Measurements from ENCODE around the gene MCM7.
"Not testable (repeated sequence)": the region's sequence is repeated elsewhere in the genome, so short reads cannot be mapped to it uniquely, and the experiment has no call there.

Gene MCM7

GRCh38 chr7:100147278-100147677 is 46.1 kb upstream of the MCM7 start:
- H3K4me3 ChIP-seq (ENCODE audit: low read length, poor library complexity, severe bottlenecking) = no peak overlapping the region
- peaks cover 14% of the 10 kb centered on the region for H3K4me1 ChIP-seq (ENCODE audit: insufficient read depth, low read length, poor library complexity, severe bottlenecking)
- no peaks in the 10 kb centered on the region for H3F3A ChIP-seq (ENCODE audit: low read depth)
- H3K27me3 ChIP-seq (ENCODE audit: insufficient read depth, low read length, poor library complexity, severe bottlenecking) = no peaks in the 10 kb centered on the region
- no peaks in the 10 kb centered on the region for H3K9me3 ChIP-seq (ENCODE audit: insufficient read depth, low read depth, low read length)
- H2AFZ ChIP-seq (ENCODE audit: low read length) = no peak overlapping the region
- H3K9me2 ChIP-seq (replicated peaks; ENCODE audit: low read depth, low read length) = no peaks in the 10 kb centered on the region
- no peak overlapping the region for H3K4me2 ChIP-seq (ENCODE audit: low read depth, low read length, poor library complexity, severe bottlenecking)
- peaks cover 4% of the 10 kb centered on the region for H4K20me1 ChIP-seq (ENCODE audit: insufficient read depth, low read length, poor library complexity, severe bottlenecking)
- H3K79me2 ChIP-seq (ENCODE audit: insufficient read depth, low read length) = peaks cover 30% of the 10 kb centered on the region
- H3K36me3 ChIP-seq (ENCODE audit: insufficient read depth, low read length) = no peaks in the 10 kb centered on the region
- no peak overlapping the region for H3K9ac ChIP-seq (ENCODE audit: low read depth, low read length, poor library complexity, severe bottlenecking)
- TF ChIP-seq EZH2phosphoT487 (IDR thresholded peaks at IDR 0.05; ENCODE audit: borderline replicate concordance) (no peak), CTCF (conservative IDR thresholded peaks at IDR 0.05; ENCODE audit: low read length) (no peak)

- H3K9me3 ChIP-seq (ENCODE audit: insufficient read depth, low read depth, low read length); H3K9me2 ChIP-seq (replicated peaks; ENCODE audit: low read depth, low read length); H3K9ac ChIP-seq (ENCODE audit: low read depth, low read length, poor library complexity, severe bottlenecking); H3K36me3 ChIP-seq (ENCODE audit: insufficient read depth, low read length); H3K4me3 ChIP-seq (ENCODE audit: low read length, poor library complexity, severe bottlenecking); H2AFZ ChIP-seq (ENCODE audit: low read length); H3K4me2 ChIP-seq (ENCODE audit: low read depth, low read length, poor library complexity, severe bottlenecking); H3K27me3 ChIP-seq (ENCODE audit: insufficient read depth, low read length, poor library complexity, severe bottlenecking); H4K20me1 ChIP-seq (ENCODE audit: insufficient read depth, low read length, poor library complexity, severe bottlenecking); H3F3A ChIP-seq (ENCODE audit: low read depth): not testable (repeated sequence)
- peaks cover 22% of the 10 kb centered on the region for H3K79me2 ChIP-seq (ENCODE audit: insufficient read depth, low read length)
- H3K4me1 ChIP-seq (ENCODE audit: insufficient read depth, low read length, poor library complexity, severe bottlenecking) = peaks cover 12% of the 10 kb centered on the region
Measured at GRCh38 chr7:100146350-100146749, 45.2 kb upstream of the MCM7 start.

- Histone ChIP-seq H3K4me1 (ENCODE audit: insufficient read depth, low read length, poor library complexity, severe bottlenecking) (peaks cover 4% of the 10 kb centered on the region), H3K27me3 (ENCODE audit: insufficient read depth, low read length, poor library complexity, severe bottlenecking) (no peaks in the 10 kb centered on the region), H3K36me3 (ENCODE audit: insufficient read depth, low read length) (no peaks in the 10 kb centered on the region), H3K9ac (ENCODE audit: low read depth, low read length, poor library complexity, severe bottlenecking) (no peak overlapping the region), H3F3A (ENCODE audit: low read depth) (no peaks in the 10 kb centered on the region), H3K79me2 (ENCODE audit: insufficient read depth, low read length) (no peaks in the 10 kb centered on the region), H3K4me3 (ENCODE audit: low read length, poor library complexity, severe bottlenecking) (no peak overlapping the region), H4K20me1 (ENCODE audit: insufficient read depth, low read length, poor library complexity, severe bottlenecking) (no peaks in the 10 kb centered on the region), H3K9me3 (ENCODE audit: insufficient read depth, low read depth, low read length) (no peaks in the 10 kb centered on the region), H3K4me2 (ENCODE audit: low read depth, low read length, poor library complexity, severe bottlenecking) (no peak overlapping the region), H2AFZ (ENCODE audit: low read length) (no peak overlapping the region), H3K9me2 (replicated peaks; ENCODE audit: low read depth, low read length) (no peaks in the 10 kb centered on the region)
- TF ChIP-seq CTCF (conservative IDR thresholded peaks at IDR 0.05; ENCODE audit: low read length) (no peak), EZH2phosphoT487 (IDR thresholded peaks at IDR 0.05; ENCODE audit: borderline replicate concordance) (no peak)
Measured at GRCh38 chr7:100142461-100142860, 41.3 kb upstream of the MCM7 start.

GRCh38 chr7:100141555-100141949 is 40.4 kb upstream of the MCM7 start:
- no peaks in the 10 kb centered on the region for H3K9me3 ChIP-seq (ENCODE audit: insufficient read depth, low read depth, low read length)
- peak overlapping the region; percentile 30; the same call in 1 of the 2 replicates for H2AFZ ChIP-seq (ENCODE audit: low read length)
- H3K4me3 ChIP-seq (ENCODE audit: low read length, poor library complexity, severe bottlenecking) = no peak overlapping the region

More at GRCh38 chr7:100141555-100141949, 40.4 kb upstream of the MCM7 start:
- H3K27me3 ChIP-seq (ENCODE audit: insufficient read depth, low read length, poor library complexity, severe bottlenecking) = no peaks in the 10 kb centered on the region
- H3K79me2 ChIP-seq (ENCODE audit: insufficient read depth, low read length) = no peaks in the 10 kb centered on the region
- no peaks in the 10 kb centered on the region for H4K20me1 ChIP-seq (ENCODE audit: insufficient read depth, low read length, poor library complexity, severe bottlenecking)
- H3K9ac ChIP-seq (ENCODE audit: low read depth, low read length, poor library complexity, severe bottlenecking) = no peak overlapping the region
- H3F3A ChIP-seq (ENCODE audit: low read depth) = no peaks in the 10 kb centered on the region
- no peak overlapping the region for H3K4me2 ChIP-seq (ENCODE audit: low read depth, low read length, poor library complexity, severe bottlenecking)
- TF ChIP-seq CTCF (conservative IDR thresholded peaks at IDR 0.05; ENCODE audit: low read length) (no peak), EZH2phosphoT487 (IDR thresholded peaks at IDR 0.05; ENCODE audit: borderline replicate concordance) (no peak)
- no peaks in the 10 kb centered on the region for H3K36me3 ChIP-seq (ENCODE audit: insufficient read depth, low read length)
- peaks cover 4% of the 10 kb centered on the region for H3K4me1 ChIP-seq (ENCODE audit: insufficient read depth, low read length, poor library complexity, severe bottlenecking)
- H3K9me2 ChIP-seq (replicated peaks; ENCODE audit: low read depth, low read length) = no peaks in the 10 kb centered on the region
